NCI-H510A treated with DMSO at 0.1 percent for 48 hours (cell line): Measurements from ENCODE around the gene ABCB8.

Experiments used
- DNase-seq: peaks from one replicate; lab custom pipeline; 2025; lab: John Stamatoyannopoulos, UW

Gene ABCB8

GRCh38 chr7:151028131-151028947 is at the start of gene ABCB8:
ABCB8 (plus strand) TSS chr7:151028450; CDS start chr7:151028516, 66 bp downstream.
- peak; percentile 82 for DNase-seq

- DNase-seq = no peak
These were observed 48.4 kb upstream of the ABCB8 start for GRCh38 chr7:150979713-150980390.

- no peak for DNase-seq
These were observed 47.6 kb upstream of the ABCB8 start for GRCh38 chr7:150980663-150981062.

GRCh38 chr7:150981644-150982043 is 46.6 kb upstream of the ABCB8 start:
- DNase-seq = no peak

GRCh38 chr7:150982351-150982750 is 45.9 kb upstream of the ABCB8 start:
- DNase-seq = no peak

- DNase-seq = no peak
These were observed 44.3 kb upstream of the ABCB8 start for GRCh38 chr7:150983893-150984368.

- peak; percentile 66 for DNase-seq
These were observed 42.1 kb upstream of the ABCB8 start for GRCh38 chr7:150986099-150986512.

- DNase-seq = no peak
These were observed 41.7 kb upstream of the ABCB8 start for GRCh38 chr7:150986556-150986955.

GRCh38 chr7:150988230-150989226 is 39.7 kb upstream of the ABCB8 start:
- peak; percentile 38 for DNase-seq

GRCh38 chr7:150989456-150989855 is 38.8 kb upstream of the ABCB8 start:
- DNase-seq = no peak

GRCh38 chr7:150990416-150991186 is 37.6 kb upstream of the ABCB8 start, which contains the start of gene NOS3:
NOS3 (plus strand) TSS chr7:150991017; CDS start chr7:150993804, 2,787 bp downstream.
- DNase-seq = no peak

GRCh38 chr7:150992051-150992640 is 36.1 kb upstream of the ABCB8 start:
- DNase-seq = no peak

- no peak for DNase-seq
These were observed 35.4 kb upstream of the ABCB8 start for GRCh38 chr7:150992833-150993302.

GRCh38 chr7:150993511-150993910 is 34.7 kb upstream of the ABCB8 start:
- DNase-seq = no peak

- DNase-seq = no peak
These were observed 34.0 kb upstream of the ABCB8 start for GRCh38 chr7:150994141-150994837.

GRCh38 chr7:150994838-150995510 is 33.3 kb upstream of the ABCB8 start:
- no peak for DNase-seq

- DNase-seq = no peak
These were observed 31.7 kb upstream of the ABCB8 start for GRCh38 chr7:150996376-150997074.

- DNase-seq = no peak
These were observed 31.2 kb upstream of the ABCB8 start for GRCh38 chr7:150997075-150997511.

- DNase-seq = no peak
These were observed 30.4 kb upstream of the ABCB8 start for GRCh38 chr7:150997817-150998216.
